Natural killer cell treated with Interleukin-12 subunit alpha and Interleukin-12 subunit beta and Interleukin-15 and Interleukin-18, amount 100 ng/mL, for 72 hours (primary cell): ENCODE data around the gene RHNO1. TPM values are rescaled to one million over a fixed set of nuclear protein-coding genes. Genes with fewer than 3 reads are reported as not detected.
"Not testable (repeated sequence)": the region's sequence is repeated elsewhere in the genome, so short reads cannot be mapped to it uniquely, and the experiment has no call there.

Experiments
- ATAC-seq, 2 donors: fragments of 150-1000 bp; cut with Tn5 transposase in 1 of 2; sonication (Bioruptor Pico), chemical (Tn5 transposase) in 1 of 2; 2 replicates each; pipeline ENCODE4 v1.10.0; 2021
- DNase-seq: peaks from one replicate; pipeline ENCODE4 v3.0.0; 2022; ENCODE audit warnings: low spot score
- H3K27ac Mint-ChIP-seq, 2 donors: 1 replicate in 1 of 2; 2 replicates in 1 of 2; pipeline ENCODE4 v1.8.0; 2022; ENCODE audit warnings: mixed read lengths in 2 of 2, mild to moderate bottlenecking in 1 of 2, moderate library complexity in 1 of 2
- H3K27me3 Mint-ChIP-seq, 2 donors: 1 replicate in 1 of 2; 2 replicates in 1 of 2; pipeline ENCODE4 v1.8.0; 2022; ENCODE audit warnings: mixed read lengths in 2 of 2
- H3K36me3 Mint-ChIP-seq: one replicate; pipeline ENCODE4 v1.8.0; 2022; ENCODE audit warnings: mixed read lengths
- H3K4me1 Mint-ChIP-seq, 2 donors: 1 replicate in 1 of 2; 2 replicates in 1 of 2; pipeline ENCODE4 v1.8.0; 2022; ENCODE audit warnings: low read depth in 2 of 2, mixed read lengths in 2 of 2, mild to moderate bottlenecking in 1 of 2
- H3K4me3 Mint-ChIP-seq: one replicate; pipeline ENCODE4 v1.8.0; 2022; ENCODE audit warnings: mixed read lengths
- H3K9me3 Mint-ChIP-seq: 2 replicates; pipeline ENCODE4 v1.8.0; 2022; ENCODE audit warnings: mixed read lengths
- total RNA-seq, 2 donors: library from RNA; stranded (reverse); gene quantifications; one replicate each; pipeline ENCODE4 v1.2.3, GENCODE V29; 2022

RHNO1 gene
- total RNA-seq, 2 donors from 2014 or later: 20.5 to 23.5 TPM

DNA sequence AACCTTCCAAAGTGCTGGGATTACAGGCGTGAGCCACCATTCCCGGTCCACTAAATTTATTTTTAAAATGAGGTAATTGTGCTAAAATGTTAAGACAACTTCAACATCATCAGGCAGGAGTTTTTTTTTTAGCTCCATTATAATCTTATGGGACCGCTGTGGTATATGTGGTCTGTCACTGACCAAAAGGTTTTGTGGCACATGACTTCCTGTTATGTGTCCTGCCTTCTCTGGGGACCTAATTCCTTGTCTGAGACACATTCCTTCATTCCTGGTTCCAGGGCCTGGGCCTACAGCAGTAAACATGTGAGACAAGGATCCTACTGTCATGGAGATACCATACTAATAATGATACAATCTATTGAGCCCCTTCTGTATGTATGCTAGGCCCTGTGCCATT is 25.1 kb upstream of the RHNO1 start:
- no peak for ATAC-seq
- no peak overlapping the region for H3K4me3 Mint-ChIP-seq
- DNase-seq: no peak
- no peaks in the 10 kb centered on the region for H3K9me3 Mint-ChIP-seq
- H3K4me1 Mint-ChIP-seq: no peaks in the 10 kb centered on the region
- no peaks in the 10 kb centered on the region for H3K27me3 Mint-ChIP-seq
- H3K36me3 Mint-ChIP-seq: no peaks in the 10 kb centered on the region
- no peak overlapping the region for H3K27ac Mint-ChIP-seq

DNA sequence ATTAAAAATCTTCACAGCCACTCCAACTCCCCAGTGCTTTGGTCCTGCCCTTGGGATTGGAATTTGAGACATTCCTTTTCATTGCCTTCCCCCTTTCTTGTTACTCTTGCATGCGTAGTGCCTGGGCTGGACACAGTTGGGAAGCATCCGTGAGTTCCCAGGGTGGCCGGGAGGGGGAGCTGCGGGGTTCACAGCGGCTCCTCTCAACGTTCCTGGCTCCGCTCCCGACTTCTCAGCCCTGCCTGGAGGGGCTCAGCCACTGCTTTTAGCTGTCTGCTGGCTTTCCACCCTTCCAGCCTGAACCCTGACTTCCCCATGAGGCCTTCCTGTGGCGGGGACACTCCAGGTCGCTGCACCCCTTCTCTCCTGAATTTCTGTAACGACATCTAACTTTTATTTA is 23.4 kb upstream of the RHNO1 start:
- DNase-seq: no peak
- peak; percentile 55 to 76 for ATAC-seq
- no peaks in the 10 kb centered on the region for H3K4me1 Mint-ChIP-seq
- H3K27me3 Mint-ChIP-seq: no peaks in the 10 kb centered on the region
- no peaks in the 10 kb centered on the region for H3K9me3 Mint-ChIP-seq
- no peak overlapping the region for H3K27ac Mint-ChIP-seq
- no peak overlapping the region for H3K4me3 Mint-ChIP-seq
- no peaks in the 10 kb centered on the region for H3K36me3 Mint-ChIP-seq

DNA sequence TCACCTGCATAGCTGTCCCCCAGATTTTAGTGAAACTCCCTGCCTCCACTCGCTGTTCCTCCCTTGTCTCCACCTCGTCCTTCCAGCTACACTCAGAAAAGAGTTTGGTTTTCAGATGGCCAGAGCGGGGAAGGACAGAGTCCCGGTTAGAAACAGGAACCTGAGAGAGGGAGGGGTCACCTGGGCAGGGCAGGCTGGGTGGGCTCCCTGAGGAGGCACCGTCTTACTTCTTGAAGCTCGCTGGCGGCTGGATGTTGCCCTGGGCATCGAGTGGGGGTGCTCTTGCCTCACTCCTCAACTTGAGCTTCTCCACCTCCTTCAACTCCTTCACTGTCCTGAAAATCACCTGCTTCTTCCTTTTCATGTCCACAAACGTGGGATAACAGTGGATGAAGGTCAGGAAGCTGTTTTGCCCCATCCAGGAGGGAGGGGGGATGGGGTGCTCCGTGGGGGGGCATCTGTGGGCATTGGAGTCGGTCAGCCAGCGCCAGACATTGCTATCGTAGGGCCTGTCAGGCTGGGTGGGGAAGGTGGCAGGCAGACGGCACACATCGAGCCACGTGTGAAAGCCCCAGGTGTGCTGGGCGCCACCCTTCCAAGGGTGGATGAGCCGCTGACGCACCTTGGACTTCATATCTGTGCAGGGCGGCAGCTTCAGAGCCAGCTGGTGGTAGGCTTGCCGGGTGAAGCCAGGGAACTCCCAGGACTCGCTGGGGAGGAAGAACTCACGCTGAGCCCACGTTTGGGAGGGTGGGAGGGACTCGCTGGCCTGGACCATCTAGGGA is 22.2 kb upstream of the RHNO1 start:
- ATAC-seq (no peak), DNase-seq (no peak)
- no peaks in the 10 kb centered on the region for H3K4me1 Mint-ChIP-seq
- H3K27ac Mint-ChIP-seq: no peak overlapping the region
- no peak overlapping the region for H3K4me3 Mint-ChIP-seq
- H3K36me3 Mint-ChIP-seq: peaks cover 2% of the 10 kb centered on the region
- no peaks in the 10 kb centered on the region for H3K9me3 Mint-ChIP-seq
- no peaks in the 10 kb centered on the region for H3K27me3 Mint-ChIP-seq

GRCh38 chr12:2855546-2855945 is 21.5 kb upstream of the RHNO1 start:
- no peaks in the 10 kb centered on the region for H3K4me1 Mint-ChIP-seq
- H3K9me3 Mint-ChIP-seq: no peaks in the 10 kb centered on the region
- DNase-seq (no peak), ATAC-seq (no peak)
- H3K36me3 Mint-ChIP-seq: peaks cover 7% of the 10 kb centered on the region
- no peaks in the 10 kb centered on the region for H3K27me3 Mint-ChIP-seq
- no peak overlapping the region for H3K4me3 Mint-ChIP-seq
- H3K27ac Mint-ChIP-seq: no peak overlapping the region

GRCh38 chr12:2856051-2856450 is 21.0 kb upstream of the RHNO1 start:
- Mint-ChIP-seq H3K4me3 (no peak overlapping the region), H3K4me1 (no peaks in the 10 kb centered on the region), H3K36me3 (peaks cover 7% of the 10 kb centered on the region), H3K27ac (no peak overlapping the region), H3K27me3 (no peaks in the 10 kb centered on the region), H3K9me3 (no peaks in the 10 kb centered on the region)
- DNase-seq (no peak), ATAC-seq (peak in 1 of 2 donors; percentile 28)

GRCh38 chr12:2857021-2857431 is 20.0 kb upstream of the RHNO1 start, which contains the start of gene TEX52:
Gene TEX52, minus strand, starts transcription at chr12:2857039. Its CDS starts 13 bp downstream, at chr12:2857026.
- no peak for ATAC-seq
- no peak for DNase-seq
- no peaks in the 10 kb centered on the region for H3K9me3 Mint-ChIP-seq
- no peak within 1 kb of the TSS for H3K27ac Mint-ChIP-seq
- no peak within 1 kb of the TSS for H3K4me3 Mint-ChIP-seq
- H3K4me1 Mint-ChIP-seq: no peaks in the 10 kb centered on the region
- peaks cover 7% of the 10 kb centered on the region for H3K36me3 Mint-ChIP-seq
- H3K27me3 Mint-ChIP-seq: no peaks in the 10 kb centered on the region

- no peak for ATAC-seq
- Mint-ChIP-seq H3K4me3 (no peak overlapping the region), H3K27ac (no peak overlapping the region), H3K4me1 (no peaks in the 10 kb centered on the region), H3K27me3 (no peaks in the 10 kb centered on the region), H3K9me3 (no peaks in the 10 kb centered on the region), H3K36me3 (peaks cover 7% of the 10 kb centered on the region)
- DNase-seq: no peak
Observed at GRCh38 chr12:2857576-2857975, 19.4 kb upstream of the RHNO1 start.

- DNase-seq (no peak), ATAC-seq (no peak)
- H3K9me3 Mint-ChIP-seq: no peaks in the 10 kb centered on the region
- H3K36me3 Mint-ChIP-seq: peaks cover 7% of the 10 kb centered on the region
- no peak overlapping the region for H3K27ac Mint-ChIP-seq
- H3K27me3 Mint-ChIP-seq: no peaks in the 10 kb centered on the region
- no peak overlapping the region for H3K4me3 Mint-ChIP-seq
- no peaks in the 10 kb centered on the region for H3K4me1 Mint-ChIP-seq
Observed at GRCh38 chr12:2858334-2858733, 18.7 kb upstream of the RHNO1 start.

DNA sequence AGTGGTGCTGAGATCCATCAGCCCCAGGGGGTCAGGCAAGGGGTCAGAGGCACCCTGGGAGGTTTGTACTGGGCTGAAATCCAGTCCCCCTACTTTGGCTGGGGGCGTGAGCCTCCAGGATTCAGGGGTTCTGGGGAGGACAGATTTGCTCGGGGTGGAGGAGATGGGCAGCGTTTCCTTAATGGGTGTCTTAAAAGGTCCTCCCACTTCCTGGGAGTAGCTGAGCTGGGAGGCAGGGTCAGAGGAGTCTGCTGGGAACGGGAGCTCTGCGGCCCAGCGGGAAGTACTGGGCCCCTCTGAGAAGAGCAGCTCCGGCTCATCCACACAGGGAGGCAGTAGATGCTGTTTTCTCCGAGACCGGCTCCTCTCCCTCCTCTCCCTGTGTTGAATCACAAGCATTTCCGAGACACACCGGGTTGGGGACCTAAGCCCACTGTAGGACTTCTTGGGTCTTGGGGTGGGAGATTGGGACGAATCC is 18.0 kb upstream of the RHNO1 start:
- ATAC-seq: peak in 1 of 2 donors; percentile 10
- H3K4me3 Mint-ChIP-seq: no peak overlapping the region
- no peaks in the 10 kb centered on the region for H3K27me3 Mint-ChIP-seq
- H3K4me1 Mint-ChIP-seq: no peaks in the 10 kb centered on the region
- H3K27ac Mint-ChIP-seq: no peak overlapping the region
- peaks cover 7% of the 10 kb centered on the region for H3K36me3 Mint-ChIP-seq
- no peak for DNase-seq
- no peaks in the 10 kb centered on the region for H3K9me3 Mint-ChIP-seq

GRCh38 chr12:2860170-2860569 is 16.9 kb upstream of the RHNO1 start:
- Mint-ChIP-seq H3K36me3 (peaks cover 7% of the 10 kb centered on the region), H3K27ac (no peak overlapping the region)
- no peak for DNase-seq

GRCh38 chr12:2862876-2863275 is 14.1 kb upstream of the RHNO1 start:
- H3K4me3 Mint-ChIP-seq: no peak overlapping the region
- no peak for ATAC-seq

More at GRCh38 chr12:2860170-2860569, 16.9 kb upstream of the RHNO1 start:
- ATAC-seq: no peak
- Mint-ChIP-seq H3K4me1 (no peaks in the 10 kb centered on the region), H3K27me3 (no peaks in the 10 kb centered on the region), H3K9me3 (no peaks in the 10 kb centered on the region), H3K4me3 (no peak overlapping the region)

DNA sequence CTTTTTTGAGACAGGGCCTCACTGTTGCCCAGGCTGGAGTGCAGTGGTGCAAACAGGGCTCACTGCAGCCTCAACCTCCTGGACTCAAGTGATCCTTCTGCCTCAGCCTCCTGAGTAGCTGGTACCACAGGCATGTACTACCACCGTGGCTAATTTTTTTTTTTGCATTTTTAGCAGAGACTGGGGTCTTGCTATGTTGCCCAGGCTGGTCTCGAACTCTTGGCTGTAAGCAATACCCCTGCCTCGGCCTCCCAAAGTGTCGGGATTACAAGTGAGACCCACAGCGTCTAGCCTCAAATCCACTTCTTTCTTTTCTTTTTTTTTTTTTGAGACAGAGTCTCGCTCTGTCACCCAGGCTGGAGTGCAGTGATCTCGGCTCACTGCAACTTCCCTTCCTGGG is 13.6 kb upstream of the RHNO1 start:
- peaks cover 12% of the 10 kb centered on the region for H3K36me3 Mint-ChIP-seq
- H3K27ac Mint-ChIP-seq, H3K4me1 Mint-ChIP-seq, H3K4me3 Mint-ChIP-seq, H3K27me3 Mint-ChIP-seq, DNase-seq, ATAC-seq, H3K9me3 Mint-ChIP-seq: not testable (repeated sequence)

More at GRCh38 chr12:2862876-2863275, 14.1 kb upstream of the RHNO1 start:
- H3K9me3 Mint-ChIP-seq: no peaks in the 10 kb centered on the region
- H3K36me3 Mint-ChIP-seq: peaks cover 12% of the 10 kb centered on the region
- DNase-seq: no peak
- no peak overlapping the region for H3K27ac Mint-ChIP-seq
- H3K27me3 Mint-ChIP-seq: no peaks in the 10 kb centered on the region
- peaks cover 4 to 5% of the 10 kb centered on the region in 2 donors for H3K4me1 Mint-ChIP-seq

- no peaks in the 10 kb centered on the region for H3K9me3 Mint-ChIP-seq
- no peak overlapping the region for H3K4me3 Mint-ChIP-seq
- DNase-seq (no peak), ATAC-seq (no peak)
- H3K27me3 Mint-ChIP-seq: no peaks in the 10 kb centered on the region
- H3K36me3 Mint-ChIP-seq: peaks cover 12% of the 10 kb centered on the region
- no peak overlapping the region for H3K27ac Mint-ChIP-seq
- peaks cover 4 to 5% of the 10 kb centered on the region in 2 donors for H3K4me1 Mint-ChIP-seq
Observed at GRCh38 chr12:2864198-2864597, 12.8 kb upstream of the RHNO1 start.

DNA sequence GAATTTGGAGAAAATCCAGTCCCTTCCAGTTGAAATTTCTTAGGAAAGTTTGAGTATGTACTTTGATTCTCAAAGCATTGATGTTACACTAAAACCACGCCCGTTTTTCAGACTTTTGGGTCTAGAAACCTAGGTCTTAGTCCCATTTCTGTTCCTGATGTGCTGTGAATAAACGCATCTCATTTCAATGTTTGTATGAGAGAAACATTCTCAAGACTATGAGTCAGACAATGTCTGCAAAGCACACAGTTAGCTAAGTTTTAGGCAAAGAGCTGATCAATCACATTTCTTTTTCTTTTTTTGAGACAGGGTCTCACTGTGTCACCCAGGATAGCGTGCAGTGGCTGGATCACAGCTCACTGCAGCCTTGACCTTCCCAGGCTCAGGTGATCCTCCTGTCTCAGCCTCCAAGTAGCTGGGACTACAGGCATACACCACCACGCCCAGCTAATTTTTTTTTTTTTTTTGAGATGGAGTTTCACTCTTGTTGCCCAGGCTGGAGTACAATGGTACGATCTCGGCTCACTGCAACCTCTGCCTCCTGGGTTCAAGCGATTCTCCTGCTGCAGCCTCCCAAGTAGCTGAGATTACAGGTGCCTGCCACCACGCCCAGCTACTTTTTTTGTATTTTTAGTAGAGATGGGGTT is 7.9 kb upstream of the RHNO1 start:
- H3K4me1 Mint-ChIP-seq, H3K27me3 Mint-ChIP-seq, ATAC-seq, H3K4me3 Mint-ChIP-seq, H3K36me3 Mint-ChIP-seq, DNase-seq, H3K9me3 Mint-ChIP-seq: not testable (repeated sequence)
- H3K27ac Mint-ChIP-seq: peak overlapping the region in 1 of 2 donors; percentile 75
